NCI-H2107 (cell line): ENCODE results near the gene WDR1.
A peak's percentile ranks its signal among the peaks of the same experiment; 100 is the strongest.

ENCODE experiments used
- DNase-seq: peaks from one replicate; lab custom pipeline; 2025; lab: John Stamatoyannopoulos, UW

WDR1 gene

GRCh38 chr4:10099499-10100325 is 16.9 kb downstream of the WDR1 start:
- no peak for DNase-seq

GRCh38 chr4:10098780-10099160 is 17.8 kb downstream of the WDR1 start:
- DNase-seq, result no peak

- DNase-seq, result no peak
Measured at GRCh38 chr4:10097906-10098779, 18.5 kb downstream of the WDR1 start.

- no peak for DNase-seq
Measured at GRCh38 chr4:10096978-10097335, 19.6 kb downstream of the WDR1 start.

- DNase-seq, result no peak
Measured at GRCh38 chr4:10096201-10096977, 20.2 kb downstream of the WDR1 start.

- DNase-seq, result no peak
Measured at GRCh38 chr4:10095296-10095991, 21.2 kb downstream of the WDR1 start.

- peak; percentile 4 for DNase-seq
Measured at GRCh38 chr4:10094841-10095240, 21.8 kb downstream of the WDR1 start.

GRCh38 chr4:10093801-10094552 is 22.6 kb downstream of the WDR1 start:
- DNase-seq, result no peak

- no peak for DNase-seq
Measured at GRCh38 chr4:10093271-10093621, 23.4 kb downstream of the WDR1 start.

GRCh38 chr4:10092481-10093270 is 23.9 kb downstream of the WDR1 start:
- DNase-seq, result no peak

GRCh38 chr4:10091531-10092181 is 24.9 kb downstream of the WDR1 start:
- no peak for DNase-seq

- no peak for DNase-seq
Measured at GRCh38 chr4:10090467-10091250, 25.9 kb downstream of the WDR1 start.

- no peak for DNase-seq
Measured at GRCh38 chr4:10089346-10089745, 27.3 kb downstream of the WDR1 start.

- DNase-seq, result no peak
Measured at GRCh38 chr4:10088135-10089010, 28.2 kb downstream of the WDR1 start.

- no peak for DNase-seq
Measured at GRCh38 chr4:10087152-10087791, 29.3 kb downstream of the WDR1 start.

- no peak for DNase-seq
Measured at GRCh38 chr4:10086506-10087120, 30.0 kb downstream of the WDR1 start.
